Transverse colon (tissue), 4 donors: Measurements from ENCODE around the gene TEK.

Experiments used
- EP300 ChIP-seq: sonication (generic); formaldehyde crosslinking; IDR thresholded peaks from one replicate; pipeline ENCODE4 v1.6.1; 2017; ENCODE audit warnings: antibody characterized with exemption, low read depth
- POLR2AphosphoS5 ChIP-seq, 3 donors: sonication (generic); formaldehyde crosslinking; IDR thresholded peaks; one replicate each; pipeline ENCODE4 v1.6.1; 2016; ENCODE audit warnings: antibody characterized with exemption in 3 of 3
- TF ChIP-seq, protein P1 (sequence below), 5 experiments: fragments of 200-600 bp in 3 of 5; fragments of 450-650 bp in 2 of 5; sonication (generic) in 3 of 5; IDR thresholded peaks; 1 replicate in 2 of 5; 2 replicates in 3 of 5; pipeline ENCODE4 v1.5.1; 2016 to 2017; ENCODE audit warnings: antibody characterized with exemption in 5 of 5, inconsistent platforms in 3 of 5, mild to moderate bottlenecking in 2 of 5, moderate library complexity in 1 of 5

DNA sequence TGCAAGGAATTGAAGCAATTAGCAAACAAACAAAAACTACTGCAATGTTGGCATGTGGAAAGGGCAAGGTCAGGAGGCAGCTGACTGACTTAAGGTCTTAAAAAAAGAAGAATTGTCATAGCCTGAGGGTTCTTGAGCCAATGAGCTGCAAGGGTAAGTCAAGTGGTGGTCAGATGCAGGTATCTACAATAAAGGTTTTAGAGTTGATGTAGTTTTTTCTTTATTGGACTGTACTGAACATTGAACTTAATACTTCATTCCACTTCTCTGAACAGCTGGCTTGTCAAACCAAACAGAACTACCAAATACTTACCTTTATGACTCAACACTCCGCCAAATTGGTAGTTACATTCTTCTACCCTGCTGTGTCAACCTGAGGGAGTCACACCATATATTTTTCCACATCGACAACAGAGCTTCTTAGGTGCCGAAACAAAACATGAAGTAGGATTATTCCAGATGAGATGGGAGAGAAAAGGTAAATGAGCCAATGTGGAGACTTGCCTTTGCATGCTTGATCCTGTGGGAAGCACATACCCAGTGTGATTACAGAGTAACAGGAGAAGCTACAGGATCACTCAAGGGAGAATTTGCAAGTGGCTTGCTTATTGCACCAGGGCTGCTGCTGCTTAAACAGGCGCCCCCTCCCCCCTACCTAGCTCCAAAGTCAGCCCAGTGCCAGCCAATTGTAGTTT, 152.6 kb downstream of the TEK start:
- TF ChIP-seq, protein P1, sequence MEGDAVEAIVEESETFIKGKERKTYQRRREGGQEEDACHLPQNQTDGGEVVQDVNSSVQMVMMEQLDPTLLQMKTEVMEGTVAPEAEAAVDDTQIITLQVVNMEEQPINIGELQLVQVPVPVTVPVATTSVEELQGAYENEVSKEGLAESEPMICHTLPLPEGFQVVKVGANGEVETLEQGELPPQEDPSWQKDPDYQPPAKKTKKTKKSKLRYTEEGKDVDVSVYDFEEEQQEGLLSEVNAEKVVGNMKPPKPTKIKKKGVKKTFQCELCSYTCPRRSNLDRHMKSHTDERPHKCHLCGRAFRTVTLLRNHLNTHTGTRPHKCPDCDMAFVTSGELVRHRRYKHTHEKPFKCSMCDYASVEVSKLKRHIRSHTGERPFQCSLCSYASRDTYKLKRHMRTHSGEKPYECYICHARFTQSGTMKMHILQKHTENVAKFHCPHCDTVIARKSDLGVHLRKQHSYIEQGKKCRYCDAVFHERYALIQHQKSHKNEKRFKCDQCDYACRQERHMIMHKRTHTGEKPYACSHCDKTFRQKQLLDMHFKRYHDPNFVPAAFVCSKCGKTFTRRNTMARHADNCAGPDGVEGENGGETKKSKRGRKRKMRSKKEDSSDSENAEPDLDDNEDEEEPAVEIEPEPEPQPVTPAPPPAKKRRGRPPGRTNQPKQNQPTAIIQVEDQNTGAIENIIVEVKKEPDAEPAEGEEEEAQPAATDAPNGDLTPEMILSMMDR (IDR thresholded peaks at IDR 0.05), result no peak
- TF ChIP-seq EP300 (no peak), POLR2AphosphoS5 (IDR thresholded peaks at IDR 0.05) (no peak)
